DOHH2 (cell line): Measurements from ENCODE around the gene PILRA.

Source experiments
- EZH2phosphoT487 ChIP-seq: fragments of 200-600 bp; sonication (generic); IDR thresholded peaks from 2 replicates; pipeline ENCODE4 v1.6.1; 2017; ENCODE audit warnings: borderline replicate concordance, mild to moderate bottlenecking, antibody characterized with exemption, low read length, moderate library complexity, mixed read lengths
- TF ChIP-seq, protein P1 (sequence below): fragments of 200-600 bp; sonication (generic); IDR thresholded peaks from one replicate; pipeline ENCODE4 v1.5.1; 2014; ENCODE audit warnings: antibody characterized with exemption, mild to moderate bottlenecking, low read depth, low read length; ENCODE audit not compliant: poor library complexity, severe bottlenecking

- TF ChIP-seq, protein P1, sequence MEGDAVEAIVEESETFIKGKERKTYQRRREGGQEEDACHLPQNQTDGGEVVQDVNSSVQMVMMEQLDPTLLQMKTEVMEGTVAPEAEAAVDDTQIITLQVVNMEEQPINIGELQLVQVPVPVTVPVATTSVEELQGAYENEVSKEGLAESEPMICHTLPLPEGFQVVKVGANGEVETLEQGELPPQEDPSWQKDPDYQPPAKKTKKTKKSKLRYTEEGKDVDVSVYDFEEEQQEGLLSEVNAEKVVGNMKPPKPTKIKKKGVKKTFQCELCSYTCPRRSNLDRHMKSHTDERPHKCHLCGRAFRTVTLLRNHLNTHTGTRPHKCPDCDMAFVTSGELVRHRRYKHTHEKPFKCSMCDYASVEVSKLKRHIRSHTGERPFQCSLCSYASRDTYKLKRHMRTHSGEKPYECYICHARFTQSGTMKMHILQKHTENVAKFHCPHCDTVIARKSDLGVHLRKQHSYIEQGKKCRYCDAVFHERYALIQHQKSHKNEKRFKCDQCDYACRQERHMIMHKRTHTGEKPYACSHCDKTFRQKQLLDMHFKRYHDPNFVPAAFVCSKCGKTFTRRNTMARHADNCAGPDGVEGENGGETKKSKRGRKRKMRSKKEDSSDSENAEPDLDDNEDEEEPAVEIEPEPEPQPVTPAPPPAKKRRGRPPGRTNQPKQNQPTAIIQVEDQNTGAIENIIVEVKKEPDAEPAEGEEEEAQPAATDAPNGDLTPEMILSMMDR = no peak
- no peak for TF ChIP-seq EZH2phosphoT487
These were observed 76.0 kb downstream of the PILRA start for GRCh38 chr7:100449190-100449795.
